Central memory CD8-positive, alpha-beta T cell (primary cell): ENCODE measurements around the gene ADARB2.
"Not testable (repeated sequence)": the region's sequence is repeated elsewhere in the genome, so short reads cannot be mapped to it uniquely, and the experiment has no call there.

Experiments
- ATAC-seq: fragments of 150-1000 bp; cut with Tn5 transposase; replicated peaks from 2 replicates; pipeline ENCODE4 v1.10.0; 2022; ENCODE audit warnings: mild to moderate bottlenecking, moderate FRiP score, moderate number of reproducible peaks; ENCODE audit not compliant: poor library complexity, severe bottlenecking; ENCODE audit errors: extremely low read depth
- DNase-seq, 2 donors: peaks; one replicate each; pipeline ENCODE4 v3.0.0; 2021; ENCODE audit warnings: low spot score in 2 of 2
- H3K27ac Mint-ChIP-seq: one replicate; pipeline ENCODE4 v1.8.0; 2022; ENCODE audit warnings: low read depth, mild to moderate bottlenecking, moderate library complexity, mixed read lengths
- H3K27me3 Mint-ChIP-seq: one replicate; pipeline ENCODE4 v1.8.0; 2022; ENCODE audit warnings: mixed read lengths
- H3K36me3 Mint-ChIP-seq: one replicate; pipeline ENCODE4 v1.8.0; 2022; ENCODE audit warnings: mild to moderate bottlenecking, moderate library complexity, mixed read lengths; ENCODE audit not compliant: insufficient read depth
- H3K4me1 Mint-ChIP-seq: one replicate; pipeline ENCODE4 v1.8.0; 2022; ENCODE audit warnings: mixed read lengths
- H3K4me3 Mint-ChIP-seq: one replicate; pipeline ENCODE4 v1.8.0; 2022; ENCODE audit warnings: mild to moderate bottlenecking, moderate library complexity, mixed read lengths
- H3K9me3 Mint-ChIP-seq: one replicate; pipeline ENCODE4 v1.8.0; 2022; ENCODE audit warnings: mixed read lengths

The ADARB2 gene

DNA sequence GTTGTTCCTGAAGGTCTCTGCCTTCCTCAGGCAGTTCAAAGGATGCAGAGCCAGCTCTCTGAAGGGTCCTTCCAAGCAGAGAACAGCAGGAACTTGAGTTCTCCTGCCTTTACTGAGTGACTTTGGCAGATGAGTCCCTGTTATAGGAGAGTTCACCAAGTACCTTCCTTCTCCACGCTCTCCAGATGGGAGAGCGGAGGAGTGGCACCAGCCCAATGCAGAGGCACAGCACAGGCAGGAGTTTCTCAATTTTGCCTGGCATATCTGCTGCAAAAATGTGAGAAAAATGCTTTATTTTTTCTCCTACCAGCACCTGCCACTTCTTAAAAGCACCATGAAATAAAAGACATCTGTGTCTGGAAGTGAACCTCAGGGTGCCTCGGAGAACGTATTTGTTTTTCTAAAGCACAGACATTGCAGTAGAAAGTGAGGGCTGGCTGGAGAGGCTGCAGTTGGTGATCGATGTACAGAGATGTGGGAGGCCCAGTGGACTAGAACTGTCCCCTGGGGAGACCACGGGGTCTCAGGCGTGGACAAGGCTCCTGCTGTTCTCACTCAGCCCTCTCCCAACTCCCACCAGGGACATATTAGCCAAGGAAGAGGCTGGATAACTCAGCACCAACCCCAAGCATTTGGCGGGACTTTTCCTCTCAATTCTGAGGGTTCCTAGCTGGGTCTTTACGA, 506.6 kb downstream of the ADARB2 start:
- Mint-ChIP-seq H3K27me3 (no peaks in the 10 kb centered on the region), H3K9me3 (no peaks in the 10 kb centered on the region), H3K4me1 (no peaks in the 10 kb centered on the region), H3K36me3 (no peaks in the 10 kb centered on the region), H3K27ac (no peak overlapping the region), H3K4me3 (no peak overlapping the region)
- no peak for ATAC-seq
- DNase-seq, result no peak

DNA sequence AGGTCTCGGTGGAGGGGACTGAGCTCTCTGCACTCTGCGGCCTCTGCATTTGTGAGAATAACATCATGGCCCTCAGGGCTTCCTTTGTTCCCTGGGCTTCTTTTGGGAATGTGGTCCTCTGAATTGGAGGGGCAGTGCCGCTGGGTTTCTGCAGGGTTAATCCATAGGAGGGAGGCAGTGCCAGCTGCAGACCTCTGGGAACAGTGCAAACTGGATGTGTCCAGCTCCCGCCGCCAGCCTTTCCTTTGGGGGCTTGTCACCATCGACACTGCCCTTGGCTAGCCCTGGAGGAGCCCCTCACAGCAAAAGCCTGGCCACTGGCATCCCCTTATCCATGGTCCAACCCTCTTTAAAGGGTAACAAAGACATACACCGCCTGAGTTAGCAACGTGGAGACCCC, 507.2 kb downstream of the ADARB2 start:
- Mint-ChIP-seq H3K27ac (no peak overlapping the region), H3K4me1 (no peaks in the 10 kb centered on the region), H3K27me3 (no peaks in the 10 kb centered on the region), H3K36me3 (no peaks in the 10 kb centered on the region), H3K9me3 (no peaks in the 10 kb centered on the region), H3K4me3 (no peak overlapping the region)
- ATAC-seq (no peak), DNase-seq (no peak)

DNA sequence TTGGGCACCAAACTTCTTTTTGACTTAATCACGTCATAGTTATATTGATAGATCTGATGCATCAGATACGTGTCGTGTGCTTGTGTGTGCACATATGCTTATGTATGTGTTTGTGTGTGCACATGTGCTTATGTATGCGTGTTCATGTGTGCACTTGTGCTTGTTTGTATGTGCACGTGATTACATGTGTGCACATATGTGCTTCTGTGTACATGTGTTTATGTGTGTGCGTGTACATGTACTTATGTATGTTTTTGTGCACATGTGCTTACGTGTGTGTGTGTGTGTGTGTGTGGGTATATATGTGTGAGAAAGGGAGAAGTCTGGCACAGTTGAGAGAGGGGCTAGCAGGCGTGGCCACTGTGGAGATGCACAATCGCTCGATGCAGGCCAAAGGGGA, 507.8 kb downstream of the ADARB2 start:
- DNase-seq, result no peak
- H3K27me3 Mint-ChIP-seq, result no peaks in the 10 kb centered on the region
- H3K36me3 Mint-ChIP-seq, result no peaks in the 10 kb centered on the region
- no peaks in the 10 kb centered on the region for H3K9me3 Mint-ChIP-seq
- no peaks in the 10 kb centered on the region for H3K4me1 Mint-ChIP-seq
- no peak overlapping the region for H3K4me3 Mint-ChIP-seq
- ATAC-seq, result no peak
- H3K27ac Mint-ChIP-seq, result no peak overlapping the region

DNA sequence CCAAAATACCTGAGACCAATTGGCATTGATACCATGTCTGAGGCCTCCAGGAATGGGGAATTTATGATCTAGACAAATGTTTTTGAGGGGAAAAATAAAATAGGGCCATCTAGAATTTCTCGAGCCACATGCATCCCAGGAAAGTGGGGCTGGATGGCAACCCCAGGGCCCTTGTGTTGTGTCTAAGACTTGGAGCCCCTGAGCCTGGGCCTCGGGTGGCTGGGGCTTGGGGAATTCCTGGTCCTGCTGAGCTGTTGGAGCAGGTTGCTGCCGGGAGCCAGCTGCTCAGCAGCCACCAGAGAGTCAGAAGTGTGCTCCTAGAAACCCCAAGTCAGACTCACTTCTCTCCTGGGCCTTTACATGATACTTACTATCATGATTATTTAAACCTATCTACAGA, 508.2 kb downstream of the ADARB2 start:
- H3K27me3 Mint-ChIP-seq, result no peaks in the 10 kb centered on the region
- DNase-seq (no peak), ATAC-seq (no peak)
- H3K36me3 Mint-ChIP-seq, result no peaks in the 10 kb centered on the region
- no peak overlapping the region for H3K4me3 Mint-ChIP-seq
- H3K27ac Mint-ChIP-seq, result no peak overlapping the region
- no peaks in the 10 kb centered on the region for H3K9me3 Mint-ChIP-seq
- H3K4me1 Mint-ChIP-seq, result no peaks in the 10 kb centered on the region

DNA sequence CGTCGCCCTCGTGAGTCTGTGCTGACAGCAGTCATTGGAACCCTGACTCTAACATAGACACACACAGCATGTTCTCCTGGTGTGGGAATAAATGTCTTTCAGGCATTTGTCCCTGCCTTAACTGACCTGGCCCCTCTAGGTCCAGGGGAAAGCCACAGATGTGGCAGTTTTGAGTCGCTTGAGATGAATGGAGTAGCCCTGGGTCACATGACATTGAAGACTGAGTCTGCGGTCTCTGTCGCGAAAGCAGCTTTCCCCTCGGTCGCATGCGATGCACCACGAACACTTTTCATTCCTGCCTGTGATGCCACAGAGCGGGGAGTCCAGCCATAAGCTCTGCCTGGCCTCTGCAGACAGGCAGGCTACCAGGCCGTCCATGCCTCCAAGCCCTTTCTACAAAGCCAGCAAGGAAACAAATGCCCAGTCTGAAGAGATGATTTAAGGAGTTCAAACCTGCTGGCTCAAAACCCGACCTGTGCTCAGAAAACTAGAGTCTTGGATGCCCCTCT, 508.8 kb downstream of the ADARB2 start:
- DNase-seq (no peak), ATAC-seq (no peak)
- H3K36me3 Mint-ChIP-seq, result no peaks in the 10 kb centered on the region
- H3K4me1 Mint-ChIP-seq, result no peaks in the 10 kb centered on the region
- no peak overlapping the region for H3K27ac Mint-ChIP-seq
- no peaks in the 10 kb centered on the region for H3K27me3 Mint-ChIP-seq
- no peak overlapping the region for H3K4me3 Mint-ChIP-seq
- no peaks in the 10 kb centered on the region for H3K9me3 Mint-ChIP-seq

DNA sequence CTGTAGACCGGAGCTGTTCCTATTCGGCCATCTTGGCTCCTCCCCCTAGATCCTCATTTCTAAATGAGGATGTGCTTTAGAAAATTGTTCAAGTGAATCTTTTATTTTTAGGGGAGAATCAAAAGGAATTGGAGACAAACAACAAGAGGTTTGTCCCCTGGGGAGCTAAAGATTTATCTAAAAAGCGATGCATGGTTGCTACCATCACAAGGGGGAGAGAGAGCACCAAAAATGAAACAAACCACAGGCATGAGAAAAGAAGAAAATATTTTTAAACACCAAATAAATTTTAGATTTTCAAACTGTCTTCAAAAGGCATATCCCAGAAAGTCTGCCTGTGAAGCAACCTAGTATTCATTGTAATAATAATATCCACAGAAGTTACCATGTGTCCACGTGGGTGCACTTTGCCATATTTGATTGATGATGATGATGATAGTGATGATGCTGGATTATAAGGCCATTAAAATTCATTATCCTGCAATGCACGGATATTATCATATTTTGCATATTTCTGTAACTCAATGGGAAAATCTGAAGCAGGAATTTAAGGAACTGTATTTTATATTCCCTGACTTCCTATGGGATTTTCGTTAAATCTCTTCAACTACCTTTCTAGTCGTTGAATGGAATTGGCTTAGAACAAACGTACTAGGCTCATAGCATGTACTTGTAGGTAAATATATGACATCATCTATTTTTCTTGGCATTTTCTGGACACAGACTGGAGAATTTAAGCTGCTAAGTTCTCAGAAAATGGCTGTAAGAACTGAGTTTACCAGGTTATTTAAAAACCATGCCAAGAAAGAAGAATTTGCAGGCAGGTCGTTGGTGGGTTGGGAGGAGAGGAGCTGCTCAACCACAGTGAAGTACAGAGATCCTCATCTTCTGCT, 509.6 kb downstream of the ADARB2 start:
- no peaks in the 10 kb centered on the region for H3K9me3 Mint-ChIP-seq
- DNase-seq, result no peak
- no peaks in the 10 kb centered on the region for H3K4me1 Mint-ChIP-seq
- no peak overlapping the region for H3K27ac Mint-ChIP-seq
- no peak for ATAC-seq
- H3K4me3 Mint-ChIP-seq, result no peak overlapping the region
- H3K36me3 Mint-ChIP-seq, result no peaks in the 10 kb centered on the region
- no peaks in the 10 kb centered on the region for H3K27me3 Mint-ChIP-seq

DNA sequence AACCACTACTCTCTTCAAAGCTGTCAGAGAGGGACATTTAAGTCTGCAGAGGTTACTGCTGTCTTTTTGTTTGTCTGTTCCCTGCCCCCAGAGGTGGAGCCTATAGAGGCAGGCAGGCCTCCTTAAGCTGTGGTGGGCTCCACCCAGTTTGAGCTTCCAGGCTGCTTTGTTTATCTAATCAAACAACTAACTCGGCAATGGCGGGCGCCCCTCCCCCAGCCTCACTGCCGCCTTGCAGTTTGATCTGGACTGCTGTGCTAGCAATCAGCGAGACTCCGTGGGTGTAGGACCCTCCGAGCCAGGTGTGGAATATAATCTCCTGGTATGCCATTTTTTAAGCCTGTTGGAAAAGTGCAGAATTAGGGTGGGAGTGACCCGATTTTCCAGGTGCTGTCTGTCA, 510.4 kb downstream of the ADARB2 start:
- H3K9me3 Mint-ChIP-seq, H3K27me3 Mint-ChIP-seq, ATAC-seq, H3K27ac Mint-ChIP-seq, H3K36me3 Mint-ChIP-seq, H3K4me1 Mint-ChIP-seq, DNase-seq, H3K4me3 Mint-ChIP-seq: not testable (repeated sequence)

DNA sequence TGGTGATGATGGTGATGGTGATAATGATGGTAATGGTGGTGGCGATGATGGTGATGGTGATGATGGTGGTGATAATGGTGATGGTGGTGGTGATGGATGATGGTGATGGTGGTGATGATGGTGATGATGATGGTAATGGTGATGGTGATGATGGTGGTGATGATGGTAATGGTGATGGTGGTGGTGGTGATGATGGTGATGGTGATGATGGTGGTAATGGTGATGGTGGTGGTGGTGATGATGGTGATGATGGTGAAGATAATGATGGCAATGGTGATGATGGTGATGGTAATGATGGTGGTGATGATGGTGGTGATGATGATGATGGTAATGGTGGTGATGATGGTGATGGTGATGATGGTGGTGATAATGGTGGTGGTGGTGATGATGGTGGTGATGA, 517.5 kb downstream of the ADARB2 start:
- not testable (repeated sequence) for DNase-seq, H3K4me1 Mint-ChIP-seq, H3K36me3 Mint-ChIP-seq, H3K9me3 Mint-ChIP-seq, H3K27me3 Mint-ChIP-seq, H3K4me3 Mint-ChIP-seq, H3K27ac Mint-ChIP-seq, ATAC-seq

DNA sequence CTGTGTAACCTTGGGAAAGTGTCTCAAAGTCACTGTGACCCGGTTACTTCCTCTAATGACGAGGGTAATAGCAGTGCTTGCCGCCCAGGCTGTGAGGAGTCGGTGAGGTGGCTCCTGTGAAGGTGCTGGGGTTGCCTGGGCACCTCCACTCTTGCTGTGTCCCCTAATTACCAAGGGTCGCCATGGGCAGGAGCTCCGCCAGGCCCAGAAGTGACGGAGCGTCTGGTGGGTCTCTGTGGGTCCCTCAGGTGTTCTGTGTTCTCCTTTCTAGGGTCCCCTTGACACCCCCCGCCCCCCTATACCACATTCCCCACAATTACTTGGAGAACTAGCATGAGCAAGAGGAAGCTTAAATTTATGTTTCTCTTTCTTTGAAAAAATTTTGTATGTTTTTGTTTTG, 519.7 kb downstream of the ADARB2 start:
- H3K27ac Mint-ChIP-seq, result no peak overlapping the region
- H3K4me3 Mint-ChIP-seq, result no peak overlapping the region
- no peaks in the 10 kb centered on the region for H3K27me3 Mint-ChIP-seq
- H3K4me1 Mint-ChIP-seq, result no peaks in the 10 kb centered on the region
- no peaks in the 10 kb centered on the region for H3K36me3 Mint-ChIP-seq
- no peaks in the 10 kb centered on the region for H3K9me3 Mint-ChIP-seq
- ATAC-seq (no peak), DNase-seq (no peak)

DNA sequence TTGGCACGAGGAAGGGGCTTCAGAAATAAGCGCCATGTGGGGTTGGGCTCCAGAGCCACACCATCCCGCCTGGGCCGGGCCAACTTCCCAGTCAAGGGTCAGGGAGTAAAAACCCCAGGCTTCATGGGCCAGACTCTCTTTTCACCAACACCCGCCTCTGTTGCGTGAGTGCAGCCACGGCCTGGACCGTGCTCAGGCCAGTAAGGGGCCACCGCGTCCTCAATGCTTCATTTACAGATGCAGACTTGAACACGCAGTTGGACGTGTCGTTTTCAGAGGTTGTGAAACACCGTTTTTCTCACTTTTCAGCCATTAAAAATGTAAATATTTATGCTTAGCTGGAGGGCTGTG, 520.1 kb downstream of the ADARB2 start:
- H3K4me3 Mint-ChIP-seq, result no peak overlapping the region
- H3K9me3 Mint-ChIP-seq, result no peaks in the 10 kb centered on the region
- H3K4me1 Mint-ChIP-seq, result no peaks in the 10 kb centered on the region
- ATAC-seq (no peak), DNase-seq (no peak)
- H3K27ac Mint-ChIP-seq, result no peak overlapping the region
- H3K36me3 Mint-ChIP-seq, result no peaks in the 10 kb centered on the region
- no peaks in the 10 kb centered on the region for H3K27me3 Mint-ChIP-seq

DNA sequence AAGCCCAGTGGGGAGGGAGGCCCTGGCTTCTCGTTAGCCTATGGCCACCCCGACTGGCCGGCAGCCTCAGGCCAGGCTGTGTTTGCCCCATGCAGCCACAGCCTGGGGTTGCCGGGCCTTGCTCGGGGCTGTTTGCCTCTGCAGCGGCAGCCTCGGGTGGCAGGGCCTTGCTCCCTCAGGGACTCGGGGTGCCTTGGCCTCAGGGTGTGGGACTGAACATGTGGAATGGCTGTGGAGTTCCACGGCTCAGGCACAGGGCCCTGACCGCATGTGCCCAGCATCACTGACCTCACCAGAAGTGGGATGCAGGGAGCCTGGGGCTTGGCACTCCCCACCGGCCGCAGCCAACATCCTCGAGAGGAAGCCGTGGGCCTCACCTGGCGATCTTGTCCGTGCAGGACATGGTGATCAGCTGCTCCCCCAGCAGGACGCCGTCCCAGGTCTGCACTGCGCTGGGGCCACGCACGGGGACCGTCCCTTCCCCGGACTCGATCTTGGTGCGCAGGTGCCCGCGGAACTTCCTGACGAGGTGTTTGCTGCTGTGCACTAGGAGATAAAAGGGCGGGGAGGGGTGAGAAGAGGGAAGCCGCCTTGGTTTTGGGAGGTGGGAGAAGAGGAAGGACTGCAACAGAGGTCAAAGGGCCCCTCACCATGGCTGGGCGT, 520.6 kb downstream of the ADARB2 start:
- H3K36me3 Mint-ChIP-seq, result no peaks in the 10 kb centered on the region
- no peak for ATAC-seq

DNA sequence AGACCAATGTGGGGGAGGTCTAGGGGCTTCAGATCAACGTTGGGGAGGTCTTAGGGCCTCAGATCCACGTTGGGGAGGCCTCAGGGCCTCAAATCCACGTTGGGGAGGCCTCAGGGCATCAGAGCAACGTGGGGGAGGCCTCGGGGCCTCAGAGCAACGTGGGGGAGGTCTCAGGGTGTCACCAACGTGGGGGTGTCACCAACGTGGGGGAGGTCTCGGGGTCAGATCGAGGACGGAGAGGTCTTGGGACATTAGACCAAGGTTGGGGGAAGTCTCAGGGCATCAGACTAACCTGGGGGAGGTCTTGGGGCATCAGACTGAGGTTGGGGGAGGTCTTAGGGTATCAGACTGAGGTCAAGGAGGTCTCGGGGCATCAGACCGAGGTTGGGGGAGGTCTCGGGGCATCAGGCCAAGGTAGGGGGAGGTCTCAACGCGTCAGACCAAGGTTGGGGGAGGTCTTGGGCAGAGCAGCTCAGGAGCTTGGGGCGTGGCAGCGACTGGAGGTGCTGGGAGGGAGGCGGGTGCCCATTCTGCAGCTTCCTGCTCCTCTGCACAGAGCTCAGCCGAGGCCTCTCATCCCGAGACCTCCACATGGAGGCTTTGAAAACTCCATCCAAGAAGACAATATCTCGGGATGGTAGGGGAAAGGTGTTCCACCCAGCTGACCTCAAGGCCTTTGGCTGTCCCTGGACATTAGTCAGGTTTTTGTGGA, 521.3 kb downstream of the ADARB2 start:
- Mint-ChIP-seq H3K27ac (no peak overlapping the region), H3K9me3 (no peaks in the 10 kb centered on the region), H3K4me3 (no peak overlapping the region), H3K27me3 (no peaks in the 10 kb centered on the region), H3K36me3 (no peaks in the 10 kb centered on the region), H3K4me1 (no peaks in the 10 kb centered on the region)
- ATAC-seq (no peak), DNase-seq (no peak)

More for the DNA sequence above, 520.6 kb downstream of the ADARB2 start:
- no peaks in the 10 kb centered on the region for H3K9me3 Mint-ChIP-seq
- no peaks in the 10 kb centered on the region for H3K4me1 Mint-ChIP-seq
- no peak overlapping the region for H3K27ac Mint-ChIP-seq
- H3K4me3 Mint-ChIP-seq, result no peak overlapping the region
- no peaks in the 10 kb centered on the region for H3K27me3 Mint-ChIP-seq
- DNase-seq, result no peak
